CD4-positive, alpha-beta T cell (primary cell): Measurements from ENCODE around the gene CTAGE1. TPM values are rescaled to one million over a fixed set of nuclear protein-coding genes. Genes with fewer than 3 reads are reported as not detected.

Source experiments
- ATAC-seq: fragments of 200-7000 bp; cut with Tn5 transposase; one replicate; pipeline ENCODE4 v1.10.0; 2022; ENCODE audit warnings: mild to moderate bottlenecking; ENCODE audit not compliant: poor library complexity
- CTCF ChIA-PET: fragments of 350-600 bp; sonication (Branson Sonifier 250); formaldehyde crosslinking; loops from one replicate; lab custom pipeline; 2021; ENCODE audit warnings: antibody characterized with exemption, inconsistent platforms; lab: Charles Lee
- POLR2A ChIA-PET: fragments of 350-600 bp; sonication (Branson Sonifier 250); formaldehyde crosslinking; loops from one replicate; lab custom pipeline; 2021; ENCODE audit warnings: antibody characterized with exemption, inconsistent platforms; lab: Charles Lee
- DNase-seq, 14 experiments: peaks; one replicate each; pipeline ENCODE4 v3.0.0-alpha.2; 2013 to 2020; ENCODE audit warnings: mixed read lengths in 2 of 14
- H3K27ac ChIP-seq, 2 donors: one replicate each; pipeline versions ENCODE4 v1.5.1 to v1.7.0; 2013; ENCODE audit warnings: low read length in 2 of 2, low read depth in 1 of 2, mild to moderate bottlenecking in 1 of 2
- H3K27me3 ChIP-seq, 2 experiments: 1 replicate in 1 of 2; 2 replicates in 1 of 2; pipeline versions ENCODE4 v1.6.1 to v1.7.0; 2013; ENCODE audit warnings: low read length in 2 of 2, control low read depth in 1 of 2, mild to moderate bottlenecking in 1 of 2, moderate library complexity in 1 of 2; ENCODE audit not compliant: insufficient read depth in 2 of 2, control insufficient read depth in 1 of 2
- H3K36me3 ChIP-seq: one replicate; pipeline ENCODE4 v1.6.1; 2013; ENCODE audit warnings: low read length, control low read depth; ENCODE audit not compliant: insufficient read depth
- H3K4me1 ChIP-seq: one replicate; pipeline ENCODE4 v1.6.1; 2013; ENCODE audit warnings: low read length, control low read depth; ENCODE audit not compliant: insufficient read depth
- H3K4me3 ChIP-seq: one replicate; pipeline ENCODE4 v1.5.1; 2013; ENCODE audit warnings: mild to moderate bottlenecking, low read length, moderate library complexity
- H3K9me3 ChIP-seq, 2 experiments: 1 replicate in 1 of 2; 2 replicates in 1 of 2; pipeline versions ENCODE4 v1.6.1 to v1.7.0; 2013; ENCODE audit warnings: low read length in 2 of 2, mild to moderate bottlenecking in 2 of 2, control low read depth in 1 of 2, moderate library complexity in 1 of 2; ENCODE audit not compliant: control insufficient read depth in 1 of 2, insufficient read depth in 1 of 2
- H3K27ac Mint-ChIP-seq: one replicate; pipeline ENCODE4 v1.8.0; 2020; ENCODE audit warnings: mixed read lengths
- H3K27me3 Mint-ChIP-seq: one replicate; pipeline ENCODE4 v1.8.0; 2021; ENCODE audit warnings: mixed read lengths
- H3K36me3 Mint-ChIP-seq: one replicate; pipeline ENCODE4 v1.8.0; 2021; ENCODE audit warnings: low read depth, mixed read lengths
- H3K4me1 Mint-ChIP-seq: one replicate; pipeline ENCODE4 v1.8.0; 2021; ENCODE audit warnings: low read depth, mixed read lengths
- H3K4me3 Mint-ChIP-seq: one replicate; pipeline ENCODE4 v1.8.0; 2020; ENCODE audit warnings: mild to moderate bottlenecking, mixed read lengths
- H3K9me3 Mint-ChIP-seq: one replicate; pipeline ENCODE4 v1.8.0; 2020; ENCODE audit warnings: mixed read lengths
- intact Hi-C, 2 experiments: fragments of 100-400 bp; cut with DNase I in 1 of 2; cut with micrococcal nuclease in 1 of 2; formaldehyde crosslinking; loops; one replicate each; pipeline versions ENCODE4 v1.15.1 to v1.9.0; 2023 to 2025; cut with DNase I, micrococcal nuclease
- total RNA-seq, 174 experiments: library from RNA in 2 of 174; stranded (reverse) in 2 of 174; gene quantifications; one replicate each; pipeline ENCODE4 v1.2.3 and lab custom pipeline; 2021 to 2026
- TF ChIP-seq, protein P1 (sequence below): fragments of 200-600 bp; IDR thresholded peaks from one replicate; pipeline ENCODE4 v1.8.0; 2022; ENCODE audit warnings: antibody characterized with exemption, mild to moderate bottlenecking

CTAGE1 gene
- total RNA-seq, 2 experiments from 2014 or later: not detected

DNA sequence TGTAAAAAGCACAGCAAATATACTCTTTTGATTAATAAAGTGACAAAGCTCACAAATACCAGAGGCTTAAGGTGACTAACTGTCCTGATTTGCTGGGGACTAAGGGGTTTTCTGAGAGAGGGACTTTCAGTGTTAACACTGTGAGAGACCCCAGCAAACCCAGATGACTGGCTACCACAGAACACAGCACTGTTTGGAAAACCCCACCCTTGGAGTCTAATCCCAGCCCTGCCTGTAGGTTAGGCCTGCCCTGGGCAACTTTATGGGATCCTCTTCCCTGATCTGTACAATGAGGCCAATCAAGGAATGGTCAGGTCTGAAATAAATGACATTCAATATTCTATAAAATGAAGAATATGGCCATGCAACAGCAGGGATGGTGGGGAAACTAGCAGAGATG, 30.5 kb upstream of the CTAGE1 start:
- peaks cover 15% of the 10 kb centered on the region for H3K9me3 Mint-ChIP-seq
- no peak overlapping the region for H3K27ac Mint-ChIP-seq
- Histone ChIP-seq H3K27me3 (peaks cover 0 to 2% of the 10 kb centered on the region in 2 experiments), H3K36me3 (no peaks in the 10 kb centered on the region), H3K9me3 (no peaks in the 10 kb centered on the region), H3K4me1 (peaks cover 2% of the 10 kb centered on the region), H3K27ac (no peak overlapping the region), H3K4me3 (no peak overlapping the region)
- H3K27me3 Mint-ChIP-seq: no peaks in the 10 kb centered on the region
- TF ChIP-seq, protein P1, sequence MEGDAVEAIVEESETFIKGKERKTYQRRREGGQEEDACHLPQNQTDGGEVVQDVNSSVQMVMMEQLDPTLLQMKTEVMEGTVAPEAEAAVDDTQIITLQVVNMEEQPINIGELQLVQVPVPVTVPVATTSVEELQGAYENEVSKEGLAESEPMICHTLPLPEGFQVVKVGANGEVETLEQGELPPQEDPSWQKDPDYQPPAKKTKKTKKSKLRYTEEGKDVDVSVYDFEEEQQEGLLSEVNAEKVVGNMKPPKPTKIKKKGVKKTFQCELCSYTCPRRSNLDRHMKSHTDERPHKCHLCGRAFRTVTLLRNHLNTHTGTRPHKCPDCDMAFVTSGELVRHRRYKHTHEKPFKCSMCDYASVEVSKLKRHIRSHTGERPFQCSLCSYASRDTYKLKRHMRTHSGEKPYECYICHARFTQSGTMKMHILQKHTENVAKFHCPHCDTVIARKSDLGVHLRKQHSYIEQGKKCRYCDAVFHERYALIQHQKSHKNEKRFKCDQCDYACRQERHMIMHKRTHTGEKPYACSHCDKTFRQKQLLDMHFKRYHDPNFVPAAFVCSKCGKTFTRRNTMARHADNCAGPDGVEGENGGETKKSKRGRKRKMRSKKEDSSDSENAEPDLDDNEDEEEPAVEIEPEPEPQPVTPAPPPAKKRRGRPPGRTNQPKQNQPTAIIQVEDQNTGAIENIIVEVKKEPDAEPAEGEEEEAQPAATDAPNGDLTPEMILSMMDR: no peak
- ChIA-PET CTCF (no interaction called here), POLR2A (no interaction called here)
- intact Hi-C loops: no loop called here
- H3K36me3 Mint-ChIP-seq: no peaks in the 10 kb centered on the region
- no peak overlapping the region for H3K4me3 Mint-ChIP-seq
- DNase-seq (no peak), ATAC-seq (no peak)
- no peaks in the 10 kb centered on the region for H3K4me1 Mint-ChIP-seq

GRCh38 chr18:22447792-22448191, 30.1 kb upstream of the CTAGE1 start:
- no peak overlapping the region for H3K4me3 Mint-ChIP-seq
- H3K9me3 ChIP-seq: no peaks in the 10 kb centered on the region
- intact Hi-C loops: no loop called here
- ATAC-seq (no peak), DNase-seq (no peak)
- peaks cover 0 to 2% of the 10 kb centered on the region in 2 experiments for H3K27me3 ChIP-seq
- POLR2A ChIA-PET: no interaction called here
- CTCF ChIA-PET: no interaction called here
- TF ChIP-seq, protein P1: no peak
- peaks cover 2% of the 10 kb centered on the region for H3K4me1 ChIP-seq
- no peak overlapping the region for H3K4me3 ChIP-seq
- no peaks in the 10 kb centered on the region for H3K4me1 Mint-ChIP-seq
- H3K27ac ChIP-seq: no peak overlapping the region
- no peaks in the 10 kb centered on the region for H3K27me3 Mint-ChIP-seq
- peaks cover 17% of the 10 kb centered on the region for H3K9me3 Mint-ChIP-seq
- H3K36me3 ChIP-seq: no peaks in the 10 kb centered on the region
- no peak overlapping the region for H3K27ac Mint-ChIP-seq
- no peaks in the 10 kb centered on the region for H3K36me3 Mint-ChIP-seq

GRCh38 chr18:22446911-22447310, 29.2 kb upstream of the CTAGE1 start:
- ATAC-seq (no peak), DNase-seq (no peak)
- no peaks in the 10 kb centered on the region for H3K36me3 Mint-ChIP-seq
- no peak overlapping the region for H3K4me3 Mint-ChIP-seq
- POLR2A ChIA-PET: no interaction called here
- H3K27ac ChIP-seq: no peak overlapping the region
- intact Hi-C loops: no loop called here
- H3K4me1 Mint-ChIP-seq: no peaks in the 10 kb centered on the region
- H3K9me3 ChIP-seq: no peaks in the 10 kb centered on the region
- H3K36me3 ChIP-seq: no peaks in the 10 kb centered on the region
- H3K9me3 Mint-ChIP-seq: peaks cover 17% of the 10 kb centered on the region
- CTCF ChIA-PET: no interaction called here
- no peaks in the 10 kb centered on the region for H3K4me1 ChIP-seq
- peaks cover 0 to 2% of the 10 kb centered on the region in 2 experiments for H3K27me3 ChIP-seq
- TF ChIP-seq, protein P1: no peak
- no peaks in the 10 kb centered on the region for H3K27me3 Mint-ChIP-seq
- no peak overlapping the region for H3K4me3 ChIP-seq
- no peak overlapping the region for H3K27ac Mint-ChIP-seq
